ENCODE results near the gene TMEM165. TPM values are rescaled to one million over a fixed set of nuclear protein-coding genes. Genes with fewer than 3 reads are reported as not detected.
A peak's percentile ranks its signal among the peaks of the same experiment; 100 is the strongest.

The TMEM165 gene
- 78.0 TPM for total RNA-seq (ENCODE audit: unreplicated experiment)
- long read RNA-seq, transcript TMEM165-201 (6 exons, 1,928 nt): major isoform, 40 of 55 reads
- long read RNA-seq, partial matches to known transcripts: 1 of 55 reads
- long read RNA-seq, other reads (novel, unspliced or antisense): 12 of 55 reads

GRCh38 chr4:55395529-55396307, at the start of gene TMEM165:
TSS of gene TMEM165 (plus strand) at chr4:55395957. CDS start at chr4:55396190, 233 bp downstream.
- H3K4me3 Mint-ChIP-seq (ENCODE audit: unreplicated experiment): peak within 1 kb of the TSS; percentile 98
- H3K4me1 Mint-ChIP-seq (ENCODE audit: low read depth, unreplicated experiment): peaks cover 20% of the 10 kb centered on the region
- H3K27me3 Mint-ChIP-seq (ENCODE audit: unreplicated experiment): peaks cover 13% of the 10 kb centered on the region
- peak; percentile 94 for DNase-seq
- no peaks in the 10 kb centered on the region for H3K36me3 Mint-ChIP-seq (ENCODE audit: unreplicated experiment)
- peak within 1 kb of the TSS; percentile 93 for H3K27ac Mint-ChIP-seq (ENCODE audit: unreplicated experiment)
- peak; percentile 12 for TF ChIP-seq CTCF (IDR thresholded peaks at IDR 0.05; ENCODE audit: partially characterized antibody, unreplicated experiment)
- H3K9me3 Mint-ChIP-seq (ENCODE audit: unreplicated experiment): peaks cover 13% of the 10 kb centered on the region

GRCh38 chr4:55345980-55346850, 49.5 kb upstream of the TMEM165 start, which contains the start of gene SRD5A3:
TSS of gene SRD5A3 (plus strand) at chr4:55346242. CDS start at chr4:55346337, 95 bp downstream.
- DNase-seq: peak; percentile 93
- Mint-ChIP-seq H3K27me3 (ENCODE audit: unreplicated experiment) (peaks cover 1% of the 10 kb centered on the region), H3K9me3 (ENCODE audit: unreplicated experiment) (peaks cover 4% of the 10 kb centered on the region), H3K36me3 (ENCODE audit: unreplicated experiment) (no peaks in the 10 kb centered on the region), H3K4me3 (ENCODE audit: unreplicated experiment) (peak within 1 kb of the TSS; percentile 91), H3K27ac (ENCODE audit: unreplicated experiment) (peak within 1 kb of the TSS; percentile 79), H3K4me1 (ENCODE audit: low read depth, unreplicated experiment) (peaks cover 2% of the 10 kb centered on the region)
- peak; percentile 99 for TF ChIP-seq CTCF (IDR thresholded peaks at IDR 0.05; ENCODE audit: partially characterized antibody, unreplicated experiment)

- Mint-ChIP-seq H3K27ac (ENCODE audit: unreplicated experiment) (peak overlapping the region; percentile 62), H3K4me3 (ENCODE audit: unreplicated experiment) (peak overlapping the region; percentile 86), H3K4me1 (ENCODE audit: low read depth, unreplicated experiment) (peaks cover 2% of the 10 kb centered on the region), H3K9me3 (ENCODE audit: unreplicated experiment) (peaks cover 4% of the 10 kb centered on the region), H3K27me3 (ENCODE audit: unreplicated experiment) (peaks cover 1% of the 10 kb centered on the region), H3K36me3 (ENCODE audit: unreplicated experiment) (no peaks in the 10 kb centered on the region)
- DNase-seq: no peak
- TF ChIP-seq CTCF (IDR thresholded peaks at IDR 0.05; ENCODE audit: partially characterized antibody, unreplicated experiment): no peak
These were observed 48.9 kb upstream of the TMEM165 start for GRCh38 chr4:55346851-55347255.

GRCh38 chr4:55347610-55348228, 48.0 kb upstream of the TMEM165 start:
- peak overlapping the region; percentile 86 for H3K4me3 Mint-ChIP-seq (ENCODE audit: unreplicated experiment)
- H3K27ac Mint-ChIP-seq (ENCODE audit: unreplicated experiment): no peak overlapping the region
- H3K9me3 Mint-ChIP-seq (ENCODE audit: unreplicated experiment): peaks cover 3% of the 10 kb centered on the region
- TF ChIP-seq CTCF (IDR thresholded peaks at IDR 0.05; ENCODE audit: partially characterized antibody, unreplicated experiment): no peak
- DNase-seq: no peak
- H3K4me1 Mint-ChIP-seq (ENCODE audit: low read depth, unreplicated experiment): peaks cover 2% of the 10 kb centered on the region
- peaks cover 4% of the 10 kb centered on the region for H3K36me3 Mint-ChIP-seq (ENCODE audit: unreplicated experiment)
- peaks cover 1% of the 10 kb centered on the region for H3K27me3 Mint-ChIP-seq (ENCODE audit: unreplicated experiment)

Measured in glutamatergic neuron (in vitro differentiated cells).